LHCN-M2 (cell line): ENCODE results near the gene ENTPD8. TPM values are rescaled to one million over a fixed set of nuclear protein-coding genes. Genes with fewer than 3 reads are reported as not detected.
"Not testable (repeated sequence)": the region's sequence is repeated elsewhere in the genome, so short reads cannot be mapped to it uniquely, and the experiment has no call there.

Experiments used
- DNase-seq: peaks from one replicate; pipeline ENCODE4 v3.0.0-alpha.2; 2012; ENCODE audit warnings: low read depth
- total RNA-seq: library from RNA; depleted of rRNA; stranded (reverse); fragments of >200 nt; gene quantifications from 2 replicates; pipeline ENCODE4 v1.2.3, GENCODE V29; 2014

Gene ENTPD8
- total RNA-seq, 1 experiment from 2014 or later, result not detected

DNA sequence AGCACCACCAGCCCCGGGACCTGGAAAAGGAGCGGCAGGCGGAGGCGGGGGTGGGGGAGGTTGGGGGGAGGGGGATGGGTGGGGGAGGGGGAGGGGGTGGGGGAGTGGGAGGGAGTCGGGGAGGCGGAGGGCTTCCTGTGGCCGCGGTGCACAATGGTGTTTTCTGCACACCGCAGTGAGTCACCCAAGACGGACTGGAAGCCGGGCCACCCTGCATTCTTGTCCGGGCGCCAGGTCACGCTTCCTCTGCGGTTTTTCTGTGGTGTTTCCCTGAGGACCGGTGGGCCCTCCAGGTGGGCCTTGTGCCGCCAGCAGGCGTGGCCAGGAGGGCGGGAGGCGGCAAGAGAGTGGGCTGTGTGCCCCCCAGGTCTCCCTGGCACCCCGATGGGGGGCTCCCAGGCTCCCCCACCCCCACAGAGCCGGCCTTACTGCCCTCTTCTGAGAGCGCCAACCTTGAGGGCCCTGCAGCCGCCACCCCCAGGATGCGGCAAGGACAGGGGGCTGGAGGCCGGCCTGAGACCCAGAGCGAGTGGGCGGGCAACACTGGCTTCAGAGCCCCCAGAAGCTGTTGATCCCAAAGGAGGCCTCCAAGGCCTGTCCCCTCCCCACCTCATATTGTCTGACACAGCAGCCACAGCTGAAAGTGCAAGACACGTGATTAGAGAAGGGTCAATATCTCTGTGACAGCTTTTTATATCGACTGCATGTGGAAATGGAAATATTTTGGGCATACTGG lies 29.3 kb downstream of the ENTPD8 start:
- peak; percentile 88 for DNase-seq

DNA sequence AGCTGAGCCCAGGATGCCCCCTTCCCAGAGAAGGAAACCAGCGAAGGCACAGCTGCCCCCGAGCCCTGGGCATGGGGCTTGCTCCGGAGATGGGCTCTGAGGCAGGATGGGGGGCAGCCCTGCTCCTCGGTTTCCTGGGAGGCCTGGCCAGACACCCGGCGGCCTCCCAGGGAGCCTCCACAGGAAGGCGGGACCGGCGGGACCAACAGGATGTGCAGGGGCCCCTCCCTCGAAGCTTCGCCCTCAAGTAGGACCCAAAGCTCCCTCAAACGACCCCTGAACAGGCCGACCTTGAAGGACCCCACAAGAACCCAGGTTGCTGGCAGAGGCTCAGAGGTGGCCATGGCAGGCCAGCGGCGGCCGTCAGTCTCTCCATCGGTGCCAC lies 29.9 kb downstream of the ENTPD8 start:
- DNase-seq, result no peak

DNA sequence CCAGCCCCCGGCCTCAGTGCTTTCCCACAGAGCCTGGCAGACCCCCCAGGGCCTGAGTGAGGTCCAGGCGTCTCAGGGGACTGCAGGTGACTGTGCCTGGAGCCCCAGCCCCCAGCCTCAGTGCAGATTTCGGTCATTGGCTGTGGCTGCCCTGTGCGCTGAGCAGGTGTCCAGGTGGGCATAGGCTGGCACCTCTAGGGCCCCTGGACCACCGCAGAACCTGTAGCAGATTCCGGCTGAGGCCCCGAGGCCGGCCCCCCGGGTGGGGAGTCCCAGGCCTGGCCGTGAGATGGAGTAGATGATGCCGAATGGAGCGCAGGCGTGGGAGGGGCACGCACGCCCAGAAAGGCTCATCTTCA lies 30.3 kb downstream of the ENTPD8 start:
- DNase-seq, result no peak

DNA sequence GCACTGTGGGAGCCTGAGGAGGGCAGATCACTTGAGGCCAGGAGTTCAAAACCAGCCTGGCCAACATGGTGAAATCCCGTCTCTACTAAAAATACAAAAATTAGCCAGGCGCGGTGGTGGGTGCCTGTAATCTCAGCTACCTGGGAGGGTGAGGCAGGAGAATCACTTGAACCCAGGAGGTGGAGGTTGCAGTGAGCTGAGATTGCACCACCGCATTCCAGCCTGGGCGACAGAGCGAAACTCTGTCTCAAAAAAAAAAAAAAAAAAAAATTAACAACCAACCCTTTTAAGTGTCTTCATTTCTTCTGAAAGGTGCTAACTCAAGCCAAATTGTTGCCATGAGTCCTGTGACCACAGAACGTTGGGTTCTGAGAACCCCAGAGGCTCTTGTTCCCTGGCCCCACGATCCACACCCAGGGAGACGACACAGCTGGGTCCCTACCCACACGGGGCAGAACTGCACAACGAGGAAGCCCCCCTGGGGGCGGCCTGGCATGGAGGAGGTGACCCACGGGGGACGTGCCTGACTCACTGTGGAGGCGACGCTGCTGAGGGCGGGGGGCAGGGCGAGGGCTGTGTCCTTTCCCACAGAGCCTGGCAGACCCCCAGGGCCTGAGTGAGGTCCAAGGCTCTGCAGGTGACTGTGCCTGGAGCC lies 30.8 kb downstream of the ENTPD8 start:
- DNase-seq, result not testable (repeated sequence)

DNA sequence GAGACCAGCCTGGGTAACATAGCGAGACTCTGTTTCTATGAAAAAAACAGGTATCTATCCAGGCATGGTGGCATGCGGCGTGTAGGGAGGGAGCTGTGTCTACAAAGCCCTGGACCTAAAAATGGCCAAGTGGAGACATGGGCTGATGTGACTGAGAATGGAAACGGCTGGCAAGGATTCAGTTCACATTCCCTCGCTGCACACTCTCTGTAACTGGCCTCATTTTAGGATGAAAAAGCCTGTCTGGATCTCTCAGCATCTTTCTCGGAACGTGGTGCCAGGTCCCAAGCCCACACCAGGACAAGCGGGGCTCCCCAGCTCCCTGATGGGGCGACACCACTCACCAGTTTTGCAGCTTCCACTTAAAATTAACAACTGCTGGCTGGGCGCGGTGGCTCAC lies 31.6 kb downstream of the ENTPD8 start:
- no peak for DNase-seq

DNA sequence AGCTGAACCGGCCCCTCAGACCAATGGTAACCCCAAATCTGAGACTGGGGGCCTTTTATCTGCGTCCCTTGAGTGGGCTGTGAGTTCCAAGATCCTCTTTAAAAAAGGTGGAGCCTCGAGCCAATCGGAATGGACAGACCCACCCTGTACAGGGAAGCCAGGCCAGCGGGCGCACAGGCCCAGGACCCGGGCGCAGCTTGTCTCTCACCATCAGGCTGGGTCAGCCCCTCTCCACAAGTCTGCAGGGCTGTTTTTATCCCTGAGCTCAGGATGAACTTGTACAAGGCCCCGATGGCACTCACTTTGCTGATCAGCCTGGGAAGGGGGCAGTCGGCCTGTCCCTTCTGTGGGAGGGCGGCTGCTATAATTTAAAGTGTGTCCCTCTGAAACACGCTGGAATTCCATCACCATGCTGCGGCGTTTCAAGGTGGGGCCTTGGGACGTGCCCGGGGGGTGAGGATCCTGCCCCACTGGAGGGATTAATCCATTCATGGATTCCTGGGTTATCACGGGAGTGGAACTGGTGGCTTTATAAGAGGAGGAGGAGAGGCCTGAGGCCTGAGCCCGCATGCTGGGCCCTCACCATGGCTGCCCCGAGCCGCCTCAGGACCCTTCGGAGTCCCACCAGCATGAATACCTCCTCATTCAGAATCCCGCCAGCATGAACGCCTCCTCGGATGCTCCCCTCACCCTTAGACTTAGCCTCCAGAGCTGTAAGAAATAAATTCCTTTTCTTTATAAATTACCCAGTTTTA lies 32.3 kb downstream of the ENTPD8 start:
- DNase-seq, result no peak

DNA sequence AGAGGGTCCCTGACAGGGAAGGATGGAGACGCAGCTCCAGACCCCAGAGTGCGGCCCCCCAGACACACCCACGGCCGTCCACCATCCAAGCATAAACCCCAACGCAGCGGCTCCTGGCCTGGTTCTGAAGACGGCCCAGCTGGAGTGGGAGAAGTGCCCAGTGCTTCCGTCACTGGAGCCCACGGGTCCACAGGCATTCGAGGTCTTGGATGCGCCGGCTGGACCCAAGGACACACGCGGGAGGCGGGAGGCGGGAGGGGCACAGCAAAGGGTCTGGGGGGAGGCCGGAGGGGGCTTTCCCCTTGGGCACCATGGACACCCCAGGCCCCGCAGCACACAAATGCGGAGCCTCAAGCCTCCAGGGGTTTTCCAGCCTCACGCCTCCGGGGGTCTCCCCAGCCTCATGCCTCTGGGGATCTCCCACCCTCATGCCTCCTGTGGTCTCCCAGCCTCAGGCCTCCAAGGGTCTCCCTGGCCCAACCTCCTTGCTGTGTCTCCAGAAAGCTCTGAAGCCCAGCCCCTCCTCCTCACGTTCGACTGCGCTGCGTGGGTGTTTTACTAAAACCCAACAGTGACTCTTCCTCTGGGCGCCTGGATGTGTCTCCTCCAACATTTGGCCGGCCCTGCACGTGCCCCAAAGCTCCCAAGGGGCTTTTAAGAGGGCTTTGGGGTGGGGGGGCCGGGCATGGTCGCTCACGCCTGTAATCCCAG lies 33.4 kb downstream of the ENTPD8 start:
- DNase-seq, result no peak

DNA sequence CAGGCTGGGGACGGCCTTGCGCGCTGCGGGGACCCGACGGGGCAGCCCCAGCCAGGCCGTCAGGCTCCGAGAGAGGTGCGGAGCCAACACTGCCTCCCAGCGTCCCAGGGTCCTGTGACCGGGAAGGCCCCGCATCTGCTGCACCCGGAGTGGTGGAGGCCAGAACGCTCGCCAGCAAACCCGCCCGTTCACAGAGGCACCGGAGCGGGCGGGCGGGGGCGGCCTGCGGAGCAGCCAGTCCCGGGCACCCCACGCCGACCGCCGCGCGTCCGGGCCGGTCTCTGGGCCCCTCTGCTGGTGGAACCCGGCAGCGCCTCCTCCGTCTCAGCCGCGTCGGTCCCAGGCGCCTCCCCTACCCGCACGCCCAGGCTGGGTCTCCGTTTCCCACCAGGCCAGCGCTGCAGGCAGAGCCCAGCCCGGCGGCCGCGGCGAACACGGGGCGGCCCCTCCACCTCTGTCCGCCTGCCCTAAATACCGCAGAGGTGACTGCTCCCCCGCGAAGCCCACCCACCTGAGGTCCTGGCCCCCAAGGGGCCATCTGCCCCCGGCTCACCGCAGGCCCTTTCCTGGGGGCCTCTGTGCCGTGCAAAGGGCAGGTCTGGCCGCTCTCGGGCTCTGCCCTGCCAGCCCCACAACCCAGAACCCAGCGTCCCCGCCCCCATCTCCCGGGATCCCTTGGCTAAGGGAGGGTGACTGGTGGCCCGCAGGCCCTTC lies 34.1 kb downstream of the ENTPD8 start:
- no peak for DNase-seq

DNA sequence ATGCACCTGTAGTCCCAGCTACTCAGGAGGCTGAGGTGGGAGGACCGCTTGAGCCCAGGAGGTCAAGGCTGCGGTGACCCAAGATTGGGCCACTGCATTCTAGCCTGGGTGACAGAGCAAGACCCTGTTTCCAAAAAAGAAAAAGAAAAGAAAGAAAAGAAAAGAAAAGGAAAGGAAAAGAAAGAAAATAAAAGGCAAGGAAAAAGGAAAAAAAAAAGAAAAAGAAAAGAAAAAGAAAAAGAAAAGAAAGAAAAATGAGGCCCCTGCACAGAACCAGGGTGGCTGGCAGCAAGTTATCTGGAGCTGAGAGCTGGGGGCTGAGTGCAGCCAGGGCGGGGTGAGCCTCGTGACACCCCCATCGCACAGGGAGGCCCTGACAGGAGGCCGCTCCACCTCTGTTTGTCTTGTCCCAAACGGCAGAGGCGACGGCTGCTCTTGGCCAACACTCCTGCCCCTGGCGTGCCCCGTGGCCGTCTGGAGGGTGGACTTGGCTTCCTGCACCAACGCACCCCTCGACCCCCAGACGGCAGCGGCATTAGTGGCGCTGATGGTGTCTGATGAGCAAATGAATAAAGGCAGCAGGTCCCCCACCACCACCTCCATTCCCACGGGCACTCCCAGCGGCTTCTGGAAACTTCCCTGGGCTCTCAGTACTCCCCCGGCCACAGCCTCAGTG lies 34.9 kb downstream of the ENTPD8 start:
- no peak for DNase-seq

DNA sequence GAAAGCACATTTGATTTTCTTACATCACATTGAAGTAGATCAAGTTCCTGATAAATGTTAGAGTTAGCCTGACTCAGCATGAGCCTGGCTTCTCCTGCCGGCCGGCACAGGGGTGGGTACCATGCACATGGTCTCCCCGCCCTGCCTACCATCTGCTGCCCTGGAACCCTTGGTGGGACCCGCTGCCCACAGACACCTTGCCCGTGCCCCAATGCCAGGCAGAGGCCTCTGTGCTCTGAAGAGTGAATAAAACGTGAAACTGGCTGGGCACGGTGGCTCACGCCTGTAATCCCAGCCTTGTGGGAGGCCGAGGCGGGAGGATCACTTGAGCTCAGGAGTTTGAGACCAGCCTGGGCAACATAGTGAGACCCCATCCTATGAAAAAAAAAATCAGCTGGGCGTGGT lies 35.5 kb downstream of the ENTPD8 start:
- no peak for DNase-seq

DNA sequence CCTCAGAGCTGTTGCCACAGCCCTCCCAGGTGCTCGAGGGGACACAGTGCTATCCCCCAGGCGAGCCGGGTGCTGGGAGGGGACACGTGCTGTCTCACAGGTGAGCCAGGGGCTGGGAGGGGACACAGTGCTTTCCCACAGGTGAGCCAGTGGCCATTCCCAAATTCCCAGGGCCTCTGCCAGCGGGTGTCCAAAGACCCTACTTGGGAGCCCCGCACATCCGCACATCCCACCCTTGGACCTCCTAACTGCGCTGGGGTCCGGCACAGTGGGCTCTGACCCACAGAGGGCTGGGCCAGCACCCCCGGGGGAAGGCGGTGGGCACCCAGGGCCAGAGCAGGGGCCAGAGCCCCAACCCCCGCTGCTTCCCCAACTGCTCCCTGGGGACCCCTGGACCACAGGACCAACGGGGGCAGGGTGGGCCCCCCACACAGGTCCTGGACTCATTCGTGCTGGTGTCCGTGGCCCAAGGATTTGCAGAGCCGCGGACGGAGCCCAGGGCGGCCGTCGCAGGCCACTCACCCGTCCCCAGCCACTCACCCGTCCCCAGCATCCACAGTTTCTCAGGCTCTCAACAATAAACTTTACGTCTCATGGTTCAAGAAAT lies 36.1 kb downstream of the ENTPD8 start:
- no peak for DNase-seq

DNA sequence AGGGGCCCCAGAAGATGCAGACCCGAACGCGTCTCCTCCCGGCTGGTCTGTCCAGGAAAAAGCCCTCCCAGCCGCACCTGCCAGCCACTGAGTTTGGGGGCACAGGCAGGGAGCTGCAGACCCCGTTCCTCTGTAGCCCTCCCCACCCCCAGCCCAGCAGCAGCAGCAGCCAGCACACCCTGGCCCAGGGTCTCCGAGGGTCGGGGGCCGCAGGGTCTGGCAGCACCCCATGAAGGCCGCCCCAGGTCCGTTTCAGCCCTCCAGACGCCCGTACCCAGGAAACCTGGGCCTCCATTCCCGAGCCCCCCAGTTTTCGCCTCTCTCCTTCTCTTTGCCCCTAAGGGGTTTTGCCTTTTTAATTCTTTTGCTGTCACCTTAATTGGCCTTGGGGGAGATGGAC lies 37.9 kb downstream of the ENTPD8 start:
- DNase-seq, result no peak

DNA sequence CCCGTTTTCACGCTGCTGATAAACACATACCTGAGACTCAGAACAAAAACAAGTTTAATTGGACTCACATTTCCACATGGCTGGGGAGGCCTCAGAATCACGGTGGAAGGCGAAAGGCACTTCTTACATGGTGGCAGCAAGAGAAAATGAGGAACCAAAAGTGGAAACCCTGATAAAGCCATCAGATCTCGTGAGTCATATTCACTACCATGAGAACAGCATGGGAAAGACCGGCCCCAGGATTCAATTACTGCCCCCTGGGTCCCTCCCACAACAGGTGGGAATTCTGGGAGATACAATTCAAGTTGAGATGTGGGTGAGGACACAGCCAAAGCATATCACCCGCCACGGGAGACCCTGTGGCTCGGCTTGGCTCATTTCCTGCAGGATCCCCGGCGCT lies 38.4 kb downstream of the ENTPD8 start:
- DNase-seq, result peak; percentile 29

DNA sequence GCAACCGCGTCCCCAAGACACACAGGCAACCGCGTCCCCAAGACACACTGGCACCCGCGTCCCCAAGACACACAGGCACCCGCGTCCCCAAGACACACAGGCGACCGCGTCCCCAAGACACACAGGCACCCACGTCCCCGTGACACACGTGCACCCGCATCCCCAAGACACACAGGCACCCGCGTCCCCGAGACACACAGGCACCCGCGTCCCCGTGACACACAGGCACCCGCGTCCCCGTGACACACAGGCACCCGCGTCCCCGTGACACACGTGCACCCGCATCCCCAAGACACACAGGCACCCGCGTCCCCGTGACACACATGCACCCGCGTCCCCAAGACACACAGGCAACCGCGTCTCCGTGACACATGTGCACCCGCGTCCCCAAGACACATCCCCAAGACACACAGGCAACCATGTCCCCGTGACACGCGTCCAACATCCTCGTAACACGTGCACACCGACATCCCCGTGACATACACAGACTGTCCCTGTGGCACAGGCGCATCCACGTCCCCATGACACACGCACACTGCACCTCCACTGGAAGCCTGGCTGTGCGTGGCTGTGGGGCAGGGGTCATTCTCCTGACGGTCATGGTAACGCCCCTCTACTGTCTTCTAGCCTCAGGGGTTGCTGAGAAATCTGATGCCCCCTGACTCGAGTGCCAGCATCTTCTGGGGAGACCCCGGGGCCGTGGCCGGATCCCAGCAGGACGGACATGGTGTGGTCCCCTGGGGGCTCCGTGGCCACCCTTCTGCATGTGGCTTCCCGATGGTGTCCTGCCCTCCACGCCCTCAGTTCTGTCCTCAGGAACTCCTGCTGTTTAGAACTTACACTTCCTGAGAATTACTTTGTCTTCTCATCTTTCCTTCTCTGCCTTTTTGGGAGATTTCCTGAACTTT lies 42.3 kb downstream of the ENTPD8 start:
- DNase-seq, result no peak

DNA sequence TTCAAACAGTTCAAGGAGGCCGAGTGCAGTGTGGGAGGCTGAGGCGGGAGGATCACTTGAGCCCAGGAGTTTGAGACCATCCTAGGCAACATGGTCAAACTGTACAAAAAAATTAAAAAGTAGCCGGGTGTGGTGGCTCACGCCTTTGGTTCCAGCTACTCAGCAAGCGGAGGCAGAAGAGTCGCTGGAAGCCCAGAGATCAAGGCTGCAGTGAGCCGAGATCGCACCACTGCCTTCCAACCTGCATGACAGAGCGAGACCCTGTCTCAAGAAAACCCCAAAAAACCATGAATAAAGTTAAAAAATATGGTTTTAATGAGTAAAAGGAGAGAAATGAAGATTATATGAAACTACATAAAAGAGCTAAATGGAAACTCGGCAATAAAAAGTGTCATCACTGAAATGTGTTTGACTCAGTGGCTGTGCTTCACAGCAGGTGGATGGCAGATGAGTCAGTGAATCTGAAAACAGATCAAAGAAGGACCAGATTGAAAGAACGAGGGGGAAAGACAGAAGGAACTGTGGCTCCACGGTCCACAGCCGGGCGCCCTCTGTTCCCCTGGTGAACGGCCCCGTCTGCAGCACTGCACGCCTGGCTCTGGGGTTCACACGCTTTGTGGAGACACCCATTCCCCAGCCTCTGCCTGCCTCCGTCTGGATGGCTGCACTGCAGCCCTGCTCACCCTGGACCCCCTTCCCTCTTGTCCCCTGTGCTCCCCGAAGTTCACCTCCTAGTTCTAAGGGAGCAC lies 43.3 kb downstream of the ENTPD8 start:
- DNase-seq, result no peak

DNA sequence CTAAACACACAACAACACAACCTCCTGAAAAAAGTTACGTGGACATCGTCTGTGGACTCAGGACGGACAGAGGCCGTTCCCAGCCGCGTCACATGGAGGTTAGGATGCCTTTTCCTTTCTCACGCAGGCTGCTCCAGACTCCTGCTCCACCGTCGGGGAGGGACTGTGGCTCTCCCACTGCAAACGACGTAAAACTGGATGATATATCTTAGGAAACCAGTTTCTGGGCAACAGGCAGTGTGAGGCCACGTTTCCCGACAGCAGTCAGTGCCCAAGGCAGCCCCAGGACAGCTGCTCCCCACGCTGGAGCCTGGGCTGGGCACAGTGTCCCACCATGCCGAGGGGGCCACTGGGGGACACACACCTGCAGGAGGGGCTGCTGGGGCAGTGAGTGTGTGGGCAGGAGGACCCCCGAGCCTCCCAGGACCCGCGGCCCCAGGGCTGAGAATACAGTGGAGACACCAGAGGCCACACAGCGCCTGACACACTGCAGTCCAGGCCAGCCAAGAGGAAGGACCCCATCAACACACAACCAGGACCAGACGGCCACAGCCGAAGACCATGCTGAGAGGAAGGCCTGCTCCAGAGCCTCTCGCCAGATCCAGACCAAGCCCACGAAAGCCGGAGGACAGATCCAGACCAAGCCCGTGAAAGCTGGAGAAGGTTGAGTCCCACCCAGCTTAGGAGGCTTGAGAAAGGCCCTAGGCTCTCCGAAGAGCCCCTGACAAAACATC lies 44.4 kb downstream of the ENTPD8 start:
- DNase-seq, result no peak

DNA sequence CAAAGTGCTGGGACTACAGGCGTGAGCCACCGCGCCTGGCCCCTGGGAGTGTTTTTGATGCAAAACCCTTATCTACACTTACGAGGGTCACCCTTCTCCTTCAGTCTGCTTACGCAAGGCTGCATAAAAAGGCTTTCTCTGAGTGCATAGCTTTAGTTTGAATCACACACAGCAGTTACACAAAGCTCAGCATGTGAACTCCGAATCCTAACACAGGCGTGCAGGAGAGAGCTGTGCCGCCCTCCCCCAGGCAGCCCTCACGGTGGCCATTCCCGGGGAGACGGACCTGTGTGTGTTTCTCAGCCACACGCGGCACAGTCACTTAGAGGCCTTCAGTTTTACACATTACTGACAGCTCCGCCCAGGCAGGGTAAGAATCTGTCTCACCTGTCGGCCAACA lies 44.9 kb downstream of the ENTPD8 start:
- DNase-seq, result no peak

DNA sequence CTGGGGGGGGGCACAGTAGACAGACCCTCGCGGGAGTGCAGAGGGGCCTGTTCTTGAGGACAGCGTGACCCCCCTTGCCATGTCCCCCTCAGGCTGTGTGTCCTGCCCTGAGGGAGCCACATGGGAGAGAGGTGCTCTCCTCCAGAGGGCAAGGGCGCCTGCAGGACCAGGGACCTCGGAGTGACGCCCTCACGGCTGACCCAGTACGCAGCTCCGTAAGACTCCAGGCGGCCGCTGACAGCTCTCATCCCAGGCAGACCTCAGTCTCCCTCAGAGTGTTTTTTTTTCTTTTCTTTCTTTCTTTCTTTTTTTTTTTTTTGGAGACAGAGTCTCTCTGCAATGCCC lies 45.5 kb downstream of the ENTPD8 start:
- no peak for DNase-seq
